NCI-H2107 (cell line): Measurements from ENCODE around the gene ZCCHC8.
"Not testable (repeated sequence)": the region's sequence is repeated elsewhere in the genome, so short reads cannot be mapped to it uniquely, and the experiment has no call there.

Source experiments
- DNase-seq: peaks from one replicate; lab custom pipeline; 2025; lab: John Stamatoyannopoulos, UW

The ZCCHC8 gene

DNA sequence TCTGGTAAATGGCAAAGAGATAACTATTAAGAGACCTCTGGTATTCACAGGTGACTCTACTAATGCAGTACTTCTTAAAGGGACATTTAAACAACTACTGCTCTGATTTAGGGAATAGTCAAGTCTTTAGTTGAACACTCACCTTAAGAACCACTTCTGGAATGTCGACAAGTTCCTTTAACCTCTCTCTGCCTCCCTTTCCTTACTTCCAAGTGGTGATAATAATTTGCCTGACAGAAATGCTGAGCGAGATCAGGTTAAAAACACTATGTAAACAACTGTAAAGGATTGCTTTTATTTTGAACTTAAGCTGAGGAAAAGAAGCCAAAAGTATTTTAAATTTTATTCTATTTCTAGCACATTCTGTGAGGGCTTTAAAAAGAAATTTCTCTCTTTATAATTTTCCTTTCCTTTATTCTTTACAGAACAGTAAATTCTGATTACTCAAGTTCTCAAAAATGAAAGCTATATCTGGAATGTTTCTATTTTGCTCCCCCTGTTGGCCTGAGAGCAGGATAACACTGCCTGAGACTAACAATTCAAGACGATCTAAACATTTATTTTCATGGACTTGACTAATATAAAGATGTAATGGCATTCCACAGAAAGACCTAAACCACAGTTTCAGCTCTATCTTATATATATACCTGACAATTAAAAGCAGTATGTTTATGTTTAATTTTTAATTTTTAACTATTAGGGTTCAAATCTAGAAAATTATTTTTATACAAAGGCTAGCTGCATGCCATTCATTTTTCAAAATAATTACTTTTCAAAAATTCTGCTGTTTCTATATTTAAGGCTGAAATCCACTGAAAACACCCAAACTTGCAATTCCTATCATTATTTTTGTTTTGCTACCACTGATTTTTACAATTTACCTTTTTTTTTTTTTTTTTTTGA, 29.2 kb downstream of the ZCCHC8 start:
- peak; percentile 28 for DNase-seq

DNA sequence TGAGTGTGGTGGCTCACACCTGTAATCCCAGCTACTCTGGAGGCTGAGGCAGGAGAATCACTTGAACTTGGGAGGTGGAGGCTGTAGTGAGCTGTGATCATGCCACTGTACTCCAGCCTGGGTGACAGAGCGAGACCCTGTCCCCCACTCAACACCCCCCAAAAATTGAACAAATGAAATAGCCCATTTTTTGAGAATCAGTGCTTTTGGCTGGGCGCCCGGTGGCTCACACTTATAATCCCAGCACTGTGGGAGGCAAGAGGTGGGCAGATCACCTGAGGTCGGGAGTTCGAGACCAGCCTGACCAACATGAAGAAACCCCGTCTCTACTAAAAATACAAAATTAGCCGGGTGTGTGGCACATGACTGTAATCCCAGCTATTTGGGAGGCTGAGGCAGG, 30.2 kb downstream of the ZCCHC8 start:
- DNase-seq = not testable (repeated sequence)

DNA sequence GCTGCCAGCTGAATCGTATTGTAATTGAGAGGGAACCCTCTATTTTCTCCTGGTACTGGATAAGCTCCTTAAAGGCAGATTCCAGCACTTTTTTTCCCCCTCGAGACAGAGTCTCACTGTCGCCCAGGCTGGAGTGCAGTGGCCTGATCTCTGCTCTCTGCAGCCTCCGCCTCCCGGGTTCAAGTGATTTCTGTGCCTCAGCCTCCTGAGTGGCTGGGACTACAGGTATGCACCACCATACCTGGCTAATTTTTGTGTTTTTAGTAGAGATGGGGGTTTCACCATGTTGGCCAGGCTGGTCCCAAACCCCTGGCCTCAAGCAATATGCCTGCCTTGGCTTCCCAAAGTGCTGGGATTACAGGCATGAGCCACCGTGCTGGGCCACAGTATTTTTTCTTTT, 30.9 kb downstream of the ZCCHC8 start:
- not testable (repeated sequence) for DNase-seq

DNA sequence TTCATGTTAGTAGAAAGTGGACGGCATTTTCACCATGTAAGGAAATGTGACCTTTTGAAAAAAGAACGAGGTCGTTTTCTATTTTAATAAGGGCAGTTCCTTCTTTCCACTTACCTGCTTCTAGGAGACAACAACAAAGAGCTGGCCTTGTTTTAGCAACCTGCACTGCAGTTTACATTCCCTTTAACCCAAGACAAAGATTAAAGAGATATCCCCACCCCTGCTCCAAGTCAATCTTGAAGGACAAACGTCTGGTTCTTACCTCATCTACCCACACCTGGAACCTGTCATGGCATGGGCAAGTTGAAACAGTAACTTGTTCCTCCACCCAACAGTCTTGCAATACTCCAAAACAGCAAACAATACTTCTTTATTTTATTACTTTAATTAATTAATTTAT, 32.7 kb downstream of the ZCCHC8 start:
- no peak for DNase-seq

DNA sequence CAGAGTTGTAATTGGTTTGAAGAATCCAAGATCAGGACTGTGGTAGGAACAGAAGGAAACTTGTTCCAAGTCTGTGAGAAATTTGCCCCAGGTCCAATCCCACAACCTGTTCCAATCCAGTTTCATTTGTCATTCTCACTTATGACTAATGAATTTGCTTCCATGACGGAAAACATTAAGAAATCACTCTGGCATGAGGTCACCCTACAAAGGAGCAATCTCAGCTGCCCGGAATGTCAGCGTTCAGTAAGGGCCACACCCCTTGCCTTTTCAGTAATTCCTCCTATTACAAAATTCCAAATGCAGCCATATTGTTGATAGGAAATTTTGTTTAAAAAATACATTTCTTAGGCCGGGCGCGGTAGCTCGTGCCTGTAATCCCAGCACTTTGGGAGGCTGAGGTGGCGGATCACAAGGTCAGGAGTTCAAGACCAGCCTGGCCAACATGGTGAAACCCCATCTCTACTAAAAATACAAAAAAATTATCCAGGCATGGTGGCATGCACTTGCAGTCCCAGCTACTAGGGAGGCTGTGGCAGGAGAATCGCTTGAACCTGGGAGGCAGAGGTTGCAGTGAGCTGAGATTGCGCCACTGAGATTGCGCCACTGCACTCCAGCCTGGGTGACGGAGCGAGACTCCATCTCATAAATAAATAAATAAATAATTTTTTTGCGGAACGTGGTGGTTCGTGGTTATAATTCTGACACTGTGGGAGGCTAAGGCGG, 36.3 kb downstream of the ZCCHC8 start:
- not testable (repeated sequence) for DNase-seq

DNA sequence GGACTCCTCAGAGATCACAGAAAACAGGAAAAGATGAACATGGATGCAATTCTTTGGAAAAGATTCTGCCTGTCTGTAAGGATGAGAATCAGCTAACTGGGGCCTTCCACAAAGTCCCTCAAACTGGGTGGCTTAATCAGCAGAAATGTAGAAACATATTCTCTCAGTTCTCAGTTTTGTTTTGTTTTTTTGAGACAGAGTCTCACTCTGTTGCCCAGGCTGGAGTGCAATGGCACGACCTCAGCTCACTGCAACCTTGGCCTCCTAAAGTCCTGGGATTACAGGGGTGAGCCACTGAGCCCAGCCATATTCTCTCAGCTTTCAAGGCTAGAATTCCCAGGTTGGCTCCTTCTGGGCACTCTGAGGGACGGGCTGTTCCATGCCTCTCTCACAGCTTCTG, 40.1 kb downstream of the ZCCHC8 start:
- no peak for DNase-seq

DNA sequence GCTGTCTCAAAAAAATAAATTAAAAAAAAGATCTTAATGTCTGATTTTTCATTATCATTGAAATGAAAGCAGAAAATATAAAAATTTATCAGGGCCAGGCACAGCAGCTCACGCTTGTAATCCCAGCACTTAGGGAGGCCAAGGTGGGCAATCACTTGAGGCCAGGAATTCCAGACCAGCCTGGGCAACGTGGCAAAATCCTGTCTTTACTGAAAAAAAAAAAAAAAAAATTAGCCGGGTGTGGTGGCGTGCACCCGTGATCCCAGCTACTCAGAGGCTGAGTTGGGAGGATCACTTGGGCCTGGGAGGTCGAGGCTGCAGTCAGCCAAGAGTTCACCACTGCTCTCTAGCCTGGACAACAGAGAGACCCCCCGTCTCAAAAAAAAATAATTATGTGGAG, 40.7 kb downstream of the ZCCHC8 start:
- DNase-seq = no peak

DNA sequence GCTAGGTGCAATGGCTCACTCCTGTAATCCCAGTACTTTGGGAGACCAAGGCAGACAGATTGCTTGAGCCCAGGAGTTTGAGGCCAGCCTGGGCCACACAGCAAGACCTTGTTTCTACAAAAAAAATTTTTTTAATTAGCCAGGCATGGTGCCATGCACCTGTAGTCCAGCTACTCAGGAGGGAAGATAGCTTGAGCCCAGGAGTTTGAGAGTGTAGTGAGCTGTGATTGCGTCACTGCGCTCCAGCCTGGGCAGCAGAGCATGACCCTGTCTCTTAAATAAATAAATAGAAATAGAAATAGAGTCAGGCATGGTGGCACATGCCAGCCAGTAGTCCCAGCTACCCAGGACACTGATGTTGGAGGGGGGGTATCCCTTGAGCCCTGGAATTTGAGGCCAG, 41.5 kb downstream of the ZCCHC8 start:
- no peak for DNase-seq

DNA sequence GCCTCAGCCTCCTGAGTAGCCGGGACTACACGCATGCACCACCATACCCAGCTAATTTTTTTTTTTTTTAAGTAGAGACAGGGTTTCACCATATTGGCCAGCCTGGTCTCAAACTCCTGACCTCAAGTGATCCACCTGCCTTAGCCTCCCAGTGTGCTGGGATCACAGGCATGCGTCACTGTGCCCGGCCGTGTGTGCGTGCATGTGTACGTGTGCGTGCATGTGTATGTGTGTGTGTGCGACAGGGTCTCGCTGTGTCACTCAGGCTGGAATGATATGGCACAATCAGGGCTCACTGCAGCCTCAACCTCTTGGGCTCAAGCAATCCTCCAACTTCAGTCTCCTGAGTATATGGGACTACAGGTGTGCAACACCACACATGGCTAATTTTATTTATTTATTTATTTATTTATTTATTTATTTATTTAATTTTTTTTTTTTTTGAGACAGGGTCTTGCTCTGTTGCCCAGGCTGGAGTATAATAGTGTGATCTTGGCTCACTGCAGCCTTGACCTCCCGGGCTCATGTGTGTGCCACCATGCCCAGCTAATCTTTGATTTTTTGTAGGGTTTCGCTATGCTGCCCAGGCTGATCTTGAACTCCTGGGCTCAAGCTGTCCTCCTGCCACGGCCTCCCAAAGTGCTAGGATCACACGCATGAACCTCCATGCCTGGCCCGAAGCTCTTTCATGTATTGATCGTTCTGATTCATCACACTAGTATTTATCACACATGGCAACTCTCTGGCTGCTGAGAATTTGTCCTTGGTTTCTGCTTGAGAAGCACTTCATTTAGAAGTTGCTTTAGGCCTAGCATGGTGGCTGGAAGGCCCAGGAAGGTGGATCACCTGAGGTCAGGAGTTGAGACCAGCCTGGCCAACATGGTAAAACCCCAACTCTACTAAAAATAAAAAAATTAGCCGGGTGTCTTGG, 42.4 kb downstream of the ZCCHC8 start:
- DNase-seq = no peak

DNA sequence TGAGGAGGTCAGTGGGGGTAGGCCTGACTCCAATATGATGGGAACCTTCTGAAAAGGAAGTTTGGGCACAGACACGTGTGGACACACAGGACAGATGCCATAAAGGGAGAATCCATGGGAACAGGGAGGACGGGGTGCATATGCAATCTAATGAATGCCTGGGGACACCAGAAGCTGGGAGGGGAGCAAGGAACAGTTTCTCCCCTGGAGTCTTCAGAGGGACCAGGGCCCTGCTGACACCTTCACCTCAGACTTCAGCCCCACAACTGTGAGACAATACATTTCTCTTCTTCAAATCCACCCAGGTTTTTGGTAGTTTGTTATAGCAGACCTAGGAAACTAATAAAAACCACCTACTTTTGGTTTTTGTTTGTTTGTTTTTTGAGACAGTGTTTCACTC, 43.1 kb downstream of the ZCCHC8 start:
- no peak for DNase-seq

DNA sequence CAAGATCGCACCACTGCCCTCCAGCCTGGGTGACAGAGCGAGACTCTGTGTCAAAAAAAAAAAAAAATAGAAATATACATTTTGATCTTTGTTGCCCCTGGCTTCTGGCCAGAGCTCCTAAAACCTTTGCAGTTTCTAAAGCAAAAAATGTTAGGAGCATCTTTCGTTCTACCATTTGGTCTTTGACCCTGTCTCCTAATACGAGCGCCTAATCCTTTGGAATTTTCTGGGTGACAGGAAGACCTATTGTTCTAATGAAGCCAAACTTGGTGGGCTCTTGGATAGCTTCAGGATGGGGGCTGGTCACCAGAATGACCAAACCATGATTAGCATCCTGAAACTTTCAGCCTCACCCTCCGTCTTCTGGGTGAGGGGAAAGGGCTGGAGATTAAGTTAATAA, 46.0 kb downstream of the ZCCHC8 start:
- DNase-seq = no peak

DNA sequence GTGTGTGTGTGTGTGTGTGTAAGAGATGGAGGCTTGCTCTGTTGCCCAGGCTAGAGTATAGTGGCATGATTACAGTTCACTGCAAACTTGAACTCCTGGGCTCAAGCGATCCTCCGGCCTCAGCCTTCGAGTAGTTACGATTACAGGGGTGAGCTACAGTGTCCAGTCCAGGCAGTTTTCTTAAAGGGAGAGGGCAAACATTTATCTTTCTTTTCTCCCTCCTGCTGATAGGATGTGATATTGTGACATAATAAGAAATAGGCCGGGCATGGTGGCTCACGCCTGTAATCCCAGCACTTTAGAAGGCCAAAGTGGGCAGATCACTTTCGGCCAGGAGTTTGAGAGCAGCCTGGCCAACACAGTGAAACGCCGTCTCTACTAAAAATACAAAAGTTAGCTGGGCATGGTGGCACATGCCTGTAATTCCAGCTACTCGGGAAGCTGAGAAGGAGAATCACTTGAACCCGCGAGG, 46.4 kb downstream of the ZCCHC8 start:
- no peak for DNase-seq

DNA sequence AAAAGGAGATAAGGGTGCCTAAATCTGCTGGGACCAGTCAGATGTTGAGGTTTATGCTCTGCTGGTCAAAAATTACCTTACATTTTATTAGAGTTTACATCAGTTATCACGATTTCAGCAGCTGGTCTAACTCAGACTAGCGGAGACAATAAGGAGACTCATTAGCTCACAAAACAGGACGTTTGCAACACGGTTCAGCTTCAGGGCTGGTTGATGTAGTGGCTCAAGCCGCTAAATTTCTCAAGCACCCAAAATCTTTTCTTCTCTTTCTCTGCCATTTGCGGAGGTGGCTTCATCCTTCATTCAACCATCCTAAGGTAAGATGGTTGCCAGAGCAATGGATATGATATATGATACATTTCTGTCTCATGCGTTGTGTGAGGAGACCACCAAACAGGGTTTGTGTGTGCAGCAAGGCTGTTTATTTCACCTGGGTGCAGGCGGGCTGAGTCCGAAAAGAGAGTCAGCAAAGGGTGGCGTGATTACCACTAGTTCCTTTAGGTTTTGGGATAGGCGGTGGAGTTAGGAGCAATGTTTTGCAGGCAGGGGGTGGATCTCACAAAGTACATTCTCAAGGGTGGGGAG, 47.9 kb downstream of the ZCCHC8 start:
- DNase-seq = no peak

DNA sequence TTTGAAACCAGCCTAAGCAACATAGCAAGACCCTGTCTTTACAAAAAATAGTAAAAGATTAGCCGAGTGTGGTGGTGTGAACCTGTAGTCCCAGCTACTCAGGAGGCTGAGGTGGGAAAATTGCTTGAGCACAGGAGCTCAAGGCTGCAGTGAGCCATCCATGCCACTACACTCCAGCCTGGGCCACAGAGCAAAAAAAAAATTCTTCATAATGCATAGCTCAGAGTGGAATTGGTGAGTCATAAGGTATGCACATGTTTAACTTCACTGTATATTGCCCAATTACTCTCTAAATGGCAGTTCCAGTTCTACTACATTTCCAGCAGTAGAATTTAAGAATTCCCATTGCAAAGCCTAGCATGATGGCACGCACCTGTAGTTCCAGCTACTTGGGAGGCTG, 51.4 kb downstream of the ZCCHC8 start:
- DNase-seq = no peak

DNA sequence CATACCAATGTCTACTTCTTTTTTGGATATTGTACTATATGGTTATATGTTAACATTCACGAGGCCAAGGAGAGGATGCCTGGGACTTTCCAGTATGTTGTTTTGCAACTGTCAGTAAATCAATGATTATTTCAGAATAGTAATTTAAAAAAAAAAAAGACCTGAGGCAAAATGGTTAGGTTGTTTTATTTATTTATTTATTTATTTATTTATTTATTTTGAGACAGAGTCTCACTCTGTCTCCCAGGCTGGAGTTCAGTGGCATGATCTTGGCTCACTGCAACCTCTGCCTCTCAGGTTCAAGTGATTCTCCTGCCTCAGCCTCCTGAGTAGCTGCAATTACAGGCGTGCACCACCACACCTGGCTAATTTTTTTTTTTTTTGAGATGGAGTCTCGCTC, 52.9 kb downstream of the ZCCHC8 start:
- DNase-seq = not testable (repeated sequence)

DNA sequence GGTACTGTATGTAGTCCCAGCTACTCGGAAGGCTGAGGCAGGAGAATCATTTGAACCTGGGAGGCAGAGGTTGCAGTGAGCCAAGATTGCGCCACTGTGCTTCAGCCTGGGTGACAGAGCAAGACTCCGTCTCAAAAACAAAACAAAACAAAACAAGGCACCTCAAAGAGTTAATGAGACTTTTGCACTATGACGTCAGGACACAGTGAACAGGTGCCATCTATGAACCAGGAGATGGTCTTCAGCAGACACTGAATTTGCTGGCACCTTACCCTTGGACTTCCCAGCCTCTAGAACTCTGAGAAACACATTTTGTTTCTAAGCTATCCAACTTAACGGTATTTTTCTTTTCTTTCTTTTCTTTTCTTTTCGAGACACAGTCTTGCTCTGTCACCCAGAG, 54.3 kb downstream of the ZCCHC8 start:
- DNase-seq = not testable (repeated sequence)

DNA sequence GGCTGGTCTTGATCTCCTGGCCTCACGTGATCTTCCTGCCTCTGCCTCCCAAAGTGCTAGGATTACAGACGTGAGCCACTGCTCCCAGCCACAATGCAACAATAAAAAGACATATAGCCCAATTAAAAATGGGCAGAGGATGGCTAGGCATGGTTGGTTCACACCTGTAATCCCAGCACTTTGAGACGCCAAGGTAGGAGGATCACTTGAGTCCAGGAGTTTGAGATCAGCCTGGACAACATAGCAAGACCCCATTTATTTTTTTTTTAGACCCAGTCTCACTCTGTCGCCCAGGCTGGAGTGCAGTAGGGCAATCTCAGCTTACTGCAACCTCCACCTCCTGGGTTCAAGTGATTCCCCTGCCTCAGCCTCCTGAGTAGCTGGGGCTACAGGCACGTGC, 56.7 kb downstream of the ZCCHC8 start:
- not testable (repeated sequence) for DNase-seq

DNA sequence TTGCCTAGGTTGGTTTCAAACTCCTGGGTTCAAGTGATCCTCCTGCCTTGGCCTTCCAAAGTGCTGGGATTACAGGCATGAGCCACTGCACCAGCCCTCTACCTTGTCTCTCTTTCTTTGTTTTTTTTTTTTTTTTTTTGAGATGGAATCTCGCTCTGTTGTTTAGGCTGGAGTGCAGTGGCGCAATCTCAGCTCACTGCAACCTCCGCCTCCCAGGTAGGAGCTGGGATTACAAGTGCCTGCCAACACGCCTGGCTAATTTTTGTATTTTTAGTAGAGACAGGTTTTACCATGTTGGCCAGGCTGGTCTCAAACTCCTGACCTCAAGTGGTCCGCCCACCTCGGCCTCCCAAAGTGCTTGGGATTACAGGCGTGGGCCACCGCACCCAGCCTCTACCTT, 61.9 kb downstream of the ZCCHC8 start:
- DNase-seq = not testable (repeated sequence)

DNA sequence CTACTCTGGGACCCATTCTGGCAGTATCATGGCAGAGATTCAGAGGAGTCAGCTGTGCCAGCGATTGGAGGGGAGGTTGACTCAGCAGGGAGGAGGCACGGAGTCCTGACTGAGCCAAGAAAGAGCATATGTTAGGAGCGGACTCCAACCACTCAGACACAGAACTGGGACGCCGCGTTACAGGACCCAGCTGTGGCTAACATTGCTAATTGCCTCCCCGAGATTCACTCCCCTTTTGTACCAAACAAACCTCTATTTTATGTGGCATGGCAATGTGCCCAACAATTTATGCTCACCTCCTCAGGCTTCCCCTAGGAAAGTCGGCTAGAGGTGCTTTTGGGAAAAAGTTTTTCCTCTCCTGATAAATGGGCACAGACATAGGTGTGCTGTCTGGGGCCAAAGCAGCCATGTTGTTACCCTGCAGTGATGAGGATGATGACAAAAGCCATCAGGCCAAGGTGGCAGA, 63.0 kb downstream of the ZCCHC8 start:
- no peak for DNase-seq

DNA sequence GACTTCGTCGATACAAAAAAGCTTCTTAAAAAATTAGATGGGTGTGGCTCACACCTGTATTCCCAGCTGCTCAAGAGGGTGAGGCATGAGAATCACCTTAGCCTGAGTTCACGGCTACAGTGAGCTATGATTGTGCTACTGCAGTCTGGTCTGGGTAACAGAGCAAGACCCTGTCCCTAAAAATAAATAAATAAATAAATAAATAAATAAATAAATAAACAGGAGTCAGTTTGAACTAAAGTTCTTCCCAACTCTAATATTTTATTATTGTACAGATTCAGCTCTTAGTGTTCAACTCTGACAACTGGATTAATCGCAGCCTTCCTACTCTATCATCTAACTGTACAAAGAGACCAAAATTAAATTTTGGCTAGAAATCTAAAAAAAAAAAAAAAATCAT, 65.5 kb downstream of the ZCCHC8 start:
- DNase-seq = no peak

DNA sequence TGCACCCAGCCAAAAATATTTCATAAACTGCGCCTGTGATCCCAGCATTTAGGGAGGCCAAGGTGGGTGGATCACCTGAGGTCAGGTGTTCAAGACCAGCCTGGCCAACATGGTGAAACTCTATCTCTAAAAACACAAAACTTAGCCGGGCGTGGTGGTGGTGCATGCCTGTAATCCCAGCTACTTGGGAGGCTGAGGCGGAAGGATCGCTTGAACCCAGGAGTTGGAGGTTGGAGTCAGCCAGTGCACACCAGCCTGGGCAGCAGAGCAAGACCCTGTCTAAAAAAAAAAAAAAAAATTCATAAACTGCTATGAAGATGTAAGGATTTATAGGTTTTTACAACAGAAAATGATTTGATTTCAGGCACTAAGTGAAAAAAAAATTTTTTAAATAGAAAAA, 71.7 kb downstream of the ZCCHC8 start:
- not testable (repeated sequence) for DNase-seq

DNA sequence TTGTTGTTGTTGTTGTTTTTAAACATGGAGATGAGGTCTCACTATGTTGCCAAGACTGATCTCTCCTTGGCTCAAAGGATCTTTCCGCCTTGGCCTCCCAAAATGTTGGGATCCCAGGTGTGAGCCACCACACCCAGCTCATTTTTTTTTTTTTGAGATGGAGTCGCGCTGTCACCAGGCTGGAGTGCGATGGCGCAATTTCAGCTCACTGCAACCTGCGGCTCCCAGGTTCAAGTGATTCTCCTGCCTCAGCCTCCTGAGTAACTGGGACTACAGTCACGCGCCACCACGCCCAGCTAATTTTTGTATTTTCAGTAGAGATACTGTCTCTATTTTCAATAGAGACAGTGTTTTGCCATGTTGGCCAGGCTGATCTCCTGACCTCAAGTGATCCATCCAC, 73.3 kb downstream of the ZCCHC8 start:
- DNase-seq = no peak
